WTC11 (cell line): ENCODE data around the gene KDM4C. TPM values are rescaled to one million over a fixed set of nuclear protein-coding genes. Genes with fewer than 3 reads are reported as not detected.
"Not testable (repeated sequence)": the region's sequence is repeated elsewhere in the genome, so short reads cannot be mapped to it uniquely, and the experiment has no call there.

Experiments
- ATAC-seq: fragments of 200-7000 bp; cut with Tn5 transposase; 2 replicates; pipeline ENCODE4 v1.10.0; 2021; ENCODE audit warnings: mild to moderate bottlenecking, moderate library complexity
- CTCF ChIA-PET: fragments of 300-600 bp; sonication (Branson Sonifier 250); formaldehyde crosslinking; loops from one replicate; lab custom pipeline; 2021; ENCODE audit warnings: antibody characterized with exemption; lab: Charles Lee
- POLR2A ChIA-PET: fragments of 350-600 bp; sonication (Branson Sonifier 250); formaldehyde crosslinking; loops from one replicate; lab custom pipeline; 2021; ENCODE audit warnings: antibody characterized with exemption; lab: Charles Lee
- DNase-seq: peaks from one replicate; pipeline ENCODE4 v3.0.0; 2021; ENCODE audit warnings: low spot score
- H3K27ac Mint-ChIP-seq: 2 replicates; pipeline ENCODE4 v1.8.0; 2021; ENCODE audit warnings: mixed read lengths
- H3K27me3 Mint-ChIP-seq: 2 replicates; pipeline ENCODE4 v1.8.0; 2021; ENCODE audit warnings: low read depth, mild to moderate bottlenecking, moderate library complexity, mixed read lengths
- H3K36me3 Mint-ChIP-seq: 2 replicates; pipeline ENCODE4 v1.8.0; 2021; ENCODE audit warnings: mixed read lengths
- H3K4me1 Mint-ChIP-seq: 2 replicates; pipeline ENCODE4 v1.8.0; 2022; ENCODE audit warnings: mixed read lengths
- H3K4me3 Mint-ChIP-seq: 2 replicates; pipeline ENCODE4 v1.8.0; 2021; ENCODE audit warnings: mild to moderate bottlenecking, moderate library complexity, mixed read lengths
- H3K9me3 Mint-ChIP-seq: 2 replicates; pipeline ENCODE4 v1.8.0; 2021; ENCODE audit warnings: mixed read lengths
- EMX1 ChIP-seq: fragments of 250-450 bp; sonication (Bioruptor Pico); IDR thresholded peaks from 2 replicates; pipeline ENCODE4 v1.8.0; 2021; ENCODE audit warnings: mild to moderate bottlenecking
- MXD4 ChIP-seq: fragments of 250-450 bp; sonication (Bioruptor Pico); IDR thresholded peaks from 2 replicates; pipeline ENCODE4 v1.8.0; 2021; ENCODE audit warnings: mild to moderate bottlenecking, moderate library complexity, borderline replicate concordance
- NFYB ChIP-seq: sonication (generic); formaldehyde crosslinking; conservative IDR thresholded peaks from 2 replicates; pipeline ENCODE4 v1.8.0; 2022; ENCODE audit warnings: low read depth, missing genetic modification reagents
- TP53 ChIP-seq: sonication (generic); formaldehyde crosslinking; IDR thresholded peaks from 2 replicates; pipeline ENCODE4 v1.8.1; 2023; ENCODE audit warnings: mild to moderate bottlenecking, missing genetic modification reagents
- ZNF121 ChIP-seq: sonication (generic); formaldehyde crosslinking; IDR thresholded peaks from 2 replicates; pipeline ENCODE4 v1.8.0; 2023; ENCODE audit warnings: missing genetic modification reagents
- ZNF138 ChIP-seq: sonication (generic); formaldehyde crosslinking; conservative IDR thresholded peaks from 2 replicates; pipeline ENCODE4 v1.8.1; 2022; ENCODE audit warnings: mild to moderate bottlenecking, moderate library complexity, missing genetic modification reagents
- ZNF232 ChIP-seq: sonication (generic); formaldehyde crosslinking; IDR thresholded peaks from 2 replicates; pipeline ENCODE4 v1.8.0; 2022; ENCODE audit warnings: mild to moderate bottlenecking, missing genetic modification reagents
- ZNF263 ChIP-seq: sonication (generic); formaldehyde crosslinking; IDR thresholded peaks from 2 replicates; pipeline ENCODE4 v1.8.1; 2022; ENCODE audit warnings: low read depth, mild to moderate bottlenecking, moderate library complexity, missing genetic modification reagents
- ZNF396 ChIP-seq: fragments of 250-450 bp; sonication (Bioruptor Pico); IDR thresholded peaks from 2 replicates; pipeline ENCODE4 v1.8.0; 2021; ENCODE audit warnings: mild to moderate bottlenecking, moderate library complexity, borderline replicate concordance
- total RNA-seq: library from RNA; stranded (reverse); gene quantifications from 3 replicates; pipeline ENCODE4 v1.2.3, GENCODE V29; 2021
- TF ChIP-seq, protein P1 (sequence below): sonication (generic); formaldehyde crosslinking; IDR thresholded peaks from 2 replicates; pipeline ENCODE4 v1.8.1; 2022; ENCODE audit warnings: missing genetic modification reagents, borderline replicate concordance
- TF ChIP-seq, protein P2 (sequence below): sonication (generic); formaldehyde crosslinking; IDR thresholded peaks from 2 replicates; pipeline ENCODE4 v1.8.1; 2023; ENCODE audit warnings: mild to moderate bottlenecking, missing genetic modification reagents
- TF ChIP-seq, protein P3 (sequence below): sonication (generic); formaldehyde crosslinking; IDR thresholded peaks from 2 replicates; pipeline ENCODE4 v1.8.1; 2022; ENCODE audit warnings: mild to moderate bottlenecking, missing genetic modification reagents, moderate library complexity, borderline replicate concordance
- TF ChIP-seq, protein P4 (sequence below): sonication (generic); formaldehyde crosslinking; IDR thresholded peaks from 2 replicates; pipeline ENCODE4 v1.8.1; 2023; ENCODE audit warnings: mild to moderate bottlenecking, missing genetic modification reagents, moderate library complexity
- TF ChIP-seq, protein P5 (sequence below): fragments of 250-450 bp; sonication (Bioruptor Pico); IDR thresholded peaks from 2 replicates; pipeline ENCODE4 v1.9.0; 2021; ENCODE audit warnings: mild to moderate bottlenecking
- TF ChIP-seq, protein P6 (sequence below): fragments of 250-450 bp; sonication (Bioruptor Pico); IDR thresholded peaks from 2 replicates; pipeline ENCODE4 v1.9.0; 2021; ENCODE audit warnings: moderate library complexity, mild to moderate bottlenecking, inconsistent platforms, borderline replicate concordance

Gene KDM4C
- total RNA-seq, 1 experiment from 2014 or later = 29.2 TPM

DNA sequence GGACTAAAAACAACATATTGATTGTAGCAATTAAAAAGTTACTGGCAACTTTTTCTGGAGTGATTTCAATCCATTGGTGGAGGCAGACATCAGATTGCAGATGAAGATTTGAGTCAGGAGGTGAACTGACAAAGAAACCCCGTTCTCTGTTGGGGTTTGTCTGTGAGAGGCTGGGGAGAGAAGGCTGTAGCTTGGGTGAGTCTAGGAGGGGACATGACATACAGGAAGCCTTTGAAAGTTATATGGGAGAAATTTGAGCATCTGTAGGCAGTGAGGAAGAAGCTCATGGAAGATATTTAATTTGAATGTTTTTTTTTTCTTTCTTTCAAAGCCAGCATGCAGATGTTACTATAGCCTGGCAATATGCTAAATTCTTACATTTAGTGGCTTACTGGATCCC is 26.0 kb downstream of the KDM4C start (continued):
- TF ChIP-seq, protein P1, sequence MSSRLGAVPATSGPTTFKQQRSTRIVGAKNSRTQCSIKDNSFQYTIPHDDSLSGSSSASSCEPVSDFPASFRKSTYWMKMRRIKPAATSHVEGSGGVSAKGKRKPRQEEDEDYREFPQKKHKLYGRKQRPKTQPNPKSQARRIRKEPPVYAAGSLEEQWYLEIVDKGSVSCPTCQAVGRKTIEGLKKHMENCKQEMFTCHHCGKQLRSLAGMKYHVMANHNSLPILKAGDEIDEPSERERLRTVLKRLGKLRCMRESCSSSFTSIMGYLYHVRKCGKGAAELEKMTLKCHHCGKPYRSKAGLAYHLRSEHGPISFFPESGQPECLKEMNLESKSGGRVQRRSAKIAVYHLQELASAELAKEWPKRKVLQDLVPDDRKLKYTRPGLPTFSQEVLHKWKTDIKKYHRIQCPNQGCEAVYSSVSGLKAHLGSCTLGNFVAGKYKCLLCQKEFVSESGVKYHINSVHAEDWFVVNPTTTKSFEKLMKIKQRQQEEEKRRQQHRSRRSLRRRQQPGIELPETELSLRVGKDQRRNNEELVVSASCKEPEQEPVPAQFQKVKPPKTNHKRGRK (CRISPR knock-in tag) = no peak
- TF ChIP-seq, all 79 proteins: peak for 0

DNA sequence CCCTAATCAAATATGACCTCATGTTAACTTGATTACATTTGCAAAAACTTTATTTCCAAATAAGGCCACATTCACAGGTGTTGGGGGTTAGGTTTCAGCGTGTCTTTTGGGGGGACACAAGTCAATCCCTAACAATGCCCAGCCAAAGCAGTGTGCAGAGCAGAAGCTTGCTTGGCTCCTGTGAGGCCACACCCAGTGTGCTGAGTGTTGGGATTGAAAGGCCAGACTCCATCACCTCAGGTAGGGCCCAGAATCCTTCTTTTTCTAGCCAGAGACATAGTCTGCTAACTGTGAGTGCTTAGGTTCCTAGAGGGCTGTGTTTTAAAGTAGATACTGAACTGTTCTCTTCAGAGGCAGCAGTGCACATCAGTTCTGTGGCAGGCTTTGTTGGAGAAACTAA is 27.9 kb downstream of the KDM4C start:
- DNase-seq = no peak
- POLR2A ChIA-PET = no interaction called here
- ATAC-seq = peak; percentile 40
- H3K4me3 Mint-ChIP-seq = no peak overlapping the region
- H3K36me3 Mint-ChIP-seq = no peaks in the 10 kb centered on the region
- peaks cover 58% of the 10 kb centered on the region for H3K4me1 Mint-ChIP-seq
- peak overlapping the region; percentile 61 for H3K27ac Mint-ChIP-seq
- CTCF ChIA-PET = no interaction called here
- H3K27me3 Mint-ChIP-seq = no peaks in the 10 kb centered on the region
- TF ChIP-seq, protein P2, sequence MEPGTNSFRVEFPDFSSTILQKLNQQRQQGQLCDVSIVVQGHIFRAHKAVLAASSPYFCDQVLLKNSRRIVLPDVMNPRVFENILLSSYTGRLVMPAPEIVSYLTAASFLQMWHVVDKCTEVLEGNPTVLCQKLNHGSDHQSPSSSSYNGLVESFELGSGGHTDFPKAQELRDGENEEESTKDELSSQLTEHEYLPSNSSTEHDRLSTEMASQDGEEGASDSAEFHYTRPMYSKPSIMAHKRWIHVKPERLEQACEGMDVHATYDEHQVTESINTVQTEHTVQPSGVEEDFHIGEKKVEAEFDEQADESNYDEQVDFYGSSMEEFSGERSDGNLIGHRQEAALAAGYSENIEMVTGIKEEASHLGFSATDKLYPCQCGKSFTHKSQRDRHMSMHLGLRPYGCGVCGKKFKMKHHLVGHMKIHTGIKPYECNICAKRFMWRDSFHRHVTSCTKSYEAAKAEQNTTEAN (CRISPR knock-in tag) = no peak
- TF ChIP-seq EMX1 (no peak), ZNF263 (CRISPR knock-in tag) (no peak), NFYB (CRISPR knock-in tag) (no peak), ZNF396 (CRISPR knock-in tag) (no peak)
- TF ChIP-seq, protein P3, sequence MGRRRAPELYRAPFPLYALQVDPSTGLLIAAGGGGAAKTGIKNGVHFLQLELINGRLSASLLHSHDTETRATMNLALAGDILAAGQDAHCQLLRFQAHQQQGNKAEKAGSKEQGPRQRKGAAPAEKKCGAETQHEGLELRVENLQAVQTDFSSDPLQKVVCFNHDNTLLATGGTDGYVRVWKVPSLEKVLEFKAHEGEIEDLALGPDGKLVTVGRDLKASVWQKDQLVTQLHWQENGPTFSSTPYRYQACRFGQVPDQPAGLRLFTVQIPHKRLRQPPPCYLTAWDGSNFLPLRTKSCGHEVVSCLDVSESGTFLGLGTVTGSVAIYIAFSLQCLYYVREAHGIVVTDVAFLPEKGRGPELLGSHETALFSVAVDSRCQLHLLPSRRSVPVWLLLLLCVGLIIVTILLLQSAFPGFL (CRISPR knock-in tag) = no peak
- TF ChIP-seq, protein P4, sequence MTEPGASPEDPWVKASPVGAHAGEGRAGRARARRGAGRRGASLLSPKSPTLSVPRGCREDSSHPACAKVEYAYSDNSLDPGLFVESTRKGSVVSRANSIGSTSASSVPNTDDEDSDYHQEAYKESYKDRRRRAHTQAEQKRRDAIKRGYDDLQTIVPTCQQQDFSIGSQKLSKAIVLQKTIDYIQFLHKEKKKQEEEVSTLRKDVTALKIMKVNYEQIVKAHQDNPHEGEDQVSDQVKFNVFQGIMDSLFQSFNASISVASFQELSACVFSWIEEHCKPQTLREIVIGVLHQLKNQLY = no peak
- TF ChIP-seq, protein P5, sequence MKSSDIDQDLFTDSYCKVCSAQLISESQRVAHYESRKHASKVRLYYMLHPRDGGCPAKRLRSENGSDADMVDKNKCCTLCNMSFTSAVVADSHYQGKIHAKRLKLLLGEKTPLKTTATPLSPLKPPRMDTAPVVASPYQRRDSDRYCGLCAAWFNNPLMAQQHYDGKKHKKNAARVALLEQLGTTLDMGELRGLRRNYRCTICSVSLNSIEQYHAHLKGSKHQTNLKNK = no peak
- TF ChIP-seq, protein P6, sequence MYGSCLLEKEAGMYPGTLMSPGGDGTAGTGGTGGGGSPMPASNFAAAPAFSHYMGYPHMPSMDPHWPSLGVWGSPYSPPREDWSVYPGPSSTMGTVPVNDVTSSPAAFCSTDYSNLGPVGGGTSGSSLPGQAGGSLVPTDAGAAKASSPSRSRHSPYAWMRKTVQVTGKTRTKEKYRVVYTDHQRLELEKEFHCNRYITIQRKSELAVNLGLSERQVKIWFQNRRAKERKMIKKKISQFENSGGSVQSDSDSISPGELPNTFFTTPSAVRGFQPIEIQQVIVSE (CRISPR knock-in tag) = no peak
- TF ChIP-seq, all 79 proteins: peak for 0
- no peaks in the 10 kb centered on the region for H3K9me3 Mint-ChIP-seq

DNA sequence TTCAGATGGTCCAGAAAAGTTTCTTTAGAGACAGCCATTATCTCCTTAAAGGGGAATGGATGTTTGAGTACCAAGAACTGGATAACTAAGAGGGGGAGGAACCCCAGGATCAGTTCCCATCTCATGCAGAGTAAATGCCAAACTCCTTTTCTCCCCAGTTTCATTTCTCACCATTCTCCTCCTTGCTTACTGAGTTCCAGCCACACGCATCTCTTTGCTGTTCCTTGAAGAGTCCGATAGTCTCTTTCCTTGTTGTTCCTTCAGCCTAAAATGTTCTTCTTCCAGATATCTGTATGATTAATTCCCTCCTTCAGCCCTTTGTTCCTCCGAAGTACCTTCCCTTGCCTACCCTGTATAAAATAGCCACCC is 30.0 kb downstream of the KDM4C start:
- POLR2A ChIA-PET = no interaction called here
- ATAC-seq = no peak
- Mint-ChIP-seq H3K36me3 (peaks cover 1% of the 10 kb centered on the region), H3K27ac (peak overlapping the region; percentile 82), H3K27me3 (no peaks in the 10 kb centered on the region), H3K4me1 (peaks cover 50% of the 10 kb centered on the region), H3K9me3 (no peaks in the 10 kb centered on the region), H3K4me3 (no peak overlapping the region)
- TF ChIP-seq TP53 (no peak), ZNF138 (no peak)
- DNase-seq = no peak
- CTCF ChIA-PET = no interaction called here

DNA sequence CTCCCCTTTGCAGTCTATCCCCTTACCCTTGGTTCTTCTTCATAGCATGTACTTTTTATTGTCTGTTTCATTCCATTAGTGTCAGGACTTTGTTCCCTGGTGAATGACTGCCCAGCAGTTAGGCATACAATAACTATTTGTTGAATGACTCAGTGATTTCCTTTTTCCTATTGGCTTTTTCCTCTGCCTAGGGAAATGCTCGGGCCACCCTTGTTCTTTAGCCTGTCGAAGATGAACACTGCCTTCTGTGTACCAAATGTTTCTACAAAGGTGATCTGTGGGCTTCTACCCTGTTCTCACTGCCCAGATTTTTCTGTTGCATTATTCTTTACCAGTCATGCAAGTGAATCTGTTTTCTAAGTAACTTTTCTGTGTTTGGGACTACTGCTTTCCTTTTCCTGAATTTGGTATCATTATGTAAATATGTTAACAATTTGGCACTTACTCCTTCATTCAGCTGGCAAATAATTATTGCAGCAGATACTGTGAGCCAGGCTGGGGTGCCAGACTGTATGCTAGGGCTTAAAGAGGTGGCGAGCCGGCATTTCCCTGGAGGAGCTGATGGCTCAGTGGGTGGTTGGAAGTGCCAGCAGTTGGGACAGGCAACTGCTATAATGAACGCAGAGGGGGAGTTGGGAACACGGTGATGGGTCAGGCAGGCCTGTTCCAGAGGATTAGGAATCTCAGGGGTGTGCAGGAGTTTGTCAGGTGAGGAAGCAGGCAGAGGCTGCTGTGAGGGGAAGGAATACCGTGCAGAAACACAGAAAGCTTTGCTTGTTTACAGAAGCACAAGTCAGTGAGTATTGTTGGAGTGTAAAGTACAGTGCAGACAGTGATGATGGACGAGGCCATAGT is 30.6 kb downstream of the KDM4C start:
- TF ChIP-seq ZNF232 (CRISPR knock-in tag) (no peak), MXD4 (CRISPR knock-in tag) (no peak), ZNF138 (0 out of 2 replicates have a peak, but pooled peaks have one; percentile 36), ZNF121 (CRISPR knock-in tag) (peak; percentile 54; the same call in 1 of the 2 replicates)
- CTCF ChIA-PET = interaction anchor here (1.2 kb wide), 1 partner anchor 58 kb away, joined by 4 read pairs; no protein-coding TSS in a partner anchor
- Mint-ChIP-seq H3K27ac (peak overlapping the region; percentile 82), H3K27me3 (no peaks in the 10 kb centered on the region), H3K9me3 (no peaks in the 10 kb centered on the region), H3K4me3 (no peak overlapping the region), H3K36me3 (peaks cover 6% of the 10 kb centered on the region), H3K4me1 (peaks cover 43% of the 10 kb centered on the region)
- ATAC-seq (peak; percentile 74), DNase-seq (peak; percentile 22)
- POLR2A ChIA-PET = interaction anchor here (0.5 kb wide), 1 partner anchor 10 kb away, joined by 3 read pairs; no protein-coding TSS in a partner anchor

DNA sequence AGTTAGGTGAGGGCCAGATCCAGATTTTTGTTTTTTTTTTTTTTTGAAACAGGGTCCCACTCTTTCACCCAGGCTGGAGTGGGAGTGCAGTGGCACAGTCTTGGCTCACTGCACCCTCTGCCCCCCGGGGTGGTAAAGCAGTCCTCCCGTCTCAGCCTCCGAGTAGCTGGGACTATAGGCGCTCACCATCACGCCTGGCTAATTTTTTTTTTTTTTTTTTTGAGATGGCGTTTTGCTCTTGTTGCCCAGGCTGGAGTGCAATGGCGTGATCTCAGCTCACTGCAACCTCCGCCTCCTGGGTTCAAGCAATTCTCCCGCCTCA is 31.2 kb downstream of the KDM4C start:
- not testable (repeated sequence) for H3K27me3 Mint-ChIP-seq, ATAC-seq, H3K36me3 Mint-ChIP-seq, H3K9me3 Mint-ChIP-seq, DNase-seq, H3K27ac Mint-ChIP-seq, H3K4me3 Mint-ChIP-seq
- CTCF ChIA-PET = interaction anchor here (1.2 kb wide), 1 partner anchor 57 kb away, joined by 4 read pairs; no protein-coding TSS in a partner anchor
- POLR2A ChIA-PET = interaction anchor here (0.5 kb wide), 1 partner anchor 11 kb away, joined by 3 read pairs; no protein-coding TSS in a partner anchor
- peaks cover 38% of the 10 kb centered on the region for H3K4me1 Mint-ChIP-seq
